Activated naive CD8-positive, alpha-beta T cell treated with anti-CD3 and anti-CD28 coated beads for 36 hours (primary cell): Measurements from ENCODE around the gene FNTB. TPM values are rescaled to one million over a fixed set of nuclear protein-coding genes. Genes with fewer than 3 reads are reported as not detected.
"Not testable (repeated sequence)": the region's sequence is repeated elsewhere in the genome, so short reads cannot be mapped to it uniquely, and the experiment has no call there.

Source experiments
- DNase-seq: peaks from one replicate; pipeline ENCODE4 v3.0.0; 2021
- H3K27ac Mint-ChIP-seq: one replicate; pipeline ENCODE4 v1.8.0; 2022; ENCODE audit warnings: mild to moderate bottlenecking, moderate library complexity, mixed read lengths
- H3K27me3 Mint-ChIP-seq: one replicate; pipeline ENCODE4 v1.8.0; 2022; ENCODE audit warnings: mild to moderate bottlenecking, mixed read lengths
- H3K36me3 Mint-ChIP-seq: one replicate; pipeline ENCODE4 v1.8.0; 2021; ENCODE audit warnings: mild to moderate bottlenecking, mixed read lengths
- H3K4me1 Mint-ChIP-seq: one replicate; pipeline ENCODE4 v1.8.0; 2021; ENCODE audit warnings: mixed read lengths
- H3K4me3 Mint-ChIP-seq: one replicate; pipeline ENCODE4 v1.8.0; 2022; ENCODE audit warnings: mild to moderate bottlenecking, moderate library complexity, mixed read lengths
- H3K9me3 Mint-ChIP-seq: one replicate; pipeline ENCODE4 v1.8.0; 2022; ENCODE audit warnings: mixed read lengths
- total RNA-seq, 2 experiments: library from RNA; stranded (reverse); gene quantifications; one replicate each; pipeline ENCODE4 v1.2.3, GENCODE V29; 2021

The FNTB gene
- total RNA-seq, 2 experiments from 2014 or later = 14.0 to 14.3 TPM

DNA sequence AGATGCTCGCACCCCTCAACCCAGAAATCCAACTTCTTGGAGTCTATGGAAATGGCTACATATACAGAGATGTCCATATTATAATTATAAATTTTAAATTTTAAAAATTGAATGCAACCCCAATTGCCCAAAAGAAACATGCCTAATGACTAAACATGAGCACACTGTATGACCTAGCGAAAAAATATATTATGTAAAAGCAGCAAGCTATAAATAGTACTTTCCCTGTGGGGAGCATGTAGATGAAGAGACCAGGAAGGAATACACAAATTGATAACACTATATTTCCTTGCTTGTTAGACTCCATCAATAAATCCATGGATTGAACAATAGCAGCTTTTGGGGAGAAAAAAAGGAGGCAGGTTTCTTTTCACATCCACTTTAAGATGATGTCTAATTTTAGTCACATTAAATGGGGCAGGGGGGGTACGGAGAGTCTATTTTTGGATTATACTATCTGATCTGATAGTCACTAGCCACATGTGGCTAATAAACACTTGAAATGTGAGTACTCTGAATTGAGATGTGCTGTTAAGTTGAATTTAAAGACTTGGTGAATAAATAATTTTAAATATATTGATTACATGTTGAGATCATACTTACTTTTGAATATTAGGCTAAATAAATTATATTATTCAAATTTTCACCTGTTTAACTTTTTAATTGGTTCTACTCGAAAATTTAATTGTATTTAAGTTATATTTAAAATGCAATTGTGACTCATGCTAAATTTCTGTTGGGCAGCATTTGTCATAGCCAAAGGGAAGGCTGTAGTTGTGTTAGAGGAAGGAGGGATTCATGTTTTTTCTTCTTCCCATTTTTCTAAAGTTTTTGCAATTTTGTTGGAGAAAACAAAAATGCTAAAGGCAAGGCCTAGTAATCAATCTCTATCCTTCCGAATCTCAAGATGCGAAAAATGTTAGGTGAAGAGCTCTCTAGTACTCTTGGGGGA, 98.1 kb downstream of the FNTB start:
- no peak for DNase-seq
- peaks cover 59% of the 10 kb centered on the region for H3K4me1 Mint-ChIP-seq
- H3K9me3 Mint-ChIP-seq = peaks cover 21% of the 10 kb centered on the region
- H3K36me3 Mint-ChIP-seq = peaks cover 90% of the 10 kb centered on the region
- no peaks in the 10 kb centered on the region for H3K27me3 Mint-ChIP-seq
- no peak overlapping the region for H3K27ac Mint-ChIP-seq
- no peak overlapping the region for H3K4me3 Mint-ChIP-seq

DNA sequence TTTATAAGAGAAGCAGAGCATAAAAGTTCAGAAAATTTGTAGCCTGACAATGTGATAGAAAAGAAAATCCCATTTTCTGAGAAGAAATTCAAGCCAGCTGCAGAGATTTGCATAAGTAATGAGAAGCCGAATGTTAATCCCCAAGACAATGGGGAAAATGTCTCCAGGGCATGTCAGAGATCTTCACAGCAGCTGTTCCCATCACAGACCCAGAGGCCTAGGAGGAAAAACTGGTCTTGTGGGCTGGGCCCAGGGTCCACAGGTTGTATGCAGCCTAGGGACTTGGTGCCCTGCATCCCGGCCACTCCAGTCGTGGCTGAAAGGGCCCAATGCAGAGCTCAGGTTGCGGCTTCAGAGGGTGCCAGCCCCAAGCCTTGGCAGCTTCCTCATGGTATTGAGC, 100.0 kb downstream of the FNTB start:
- not testable (repeated sequence) for H3K4me3 Mint-ChIP-seq, DNase-seq, H3K27me3 Mint-ChIP-seq, H3K27ac Mint-ChIP-seq
- peaks cover 21% of the 10 kb centered on the region for H3K9me3 Mint-ChIP-seq
- peaks cover 48% of the 10 kb centered on the region for H3K4me1 Mint-ChIP-seq
- peaks cover 79% of the 10 kb centered on the region for H3K36me3 Mint-ChIP-seq

GRCh38 chr14:65087835-65088234, 101.1 kb downstream of the FNTB start:
- H3K27ac Mint-ChIP-seq = not testable (repeated sequence)
- H3K4me1 Mint-ChIP-seq = peaks cover 43% of the 10 kb centered on the region

GRCh38 chr14:65092349-65092748, 105.7 kb downstream of the FNTB start:
- peaks cover 57% of the 10 kb centered on the region for H3K4me1 Mint-ChIP-seq
- peaks cover 10% of the 10 kb centered on the region for H3K9me3 Mint-ChIP-seq
- no peak for DNase-seq
- H3K27ac Mint-ChIP-seq = no peak overlapping the region
- no peaks in the 10 kb centered on the region for H3K27me3 Mint-ChIP-seq
- peaks cover 53% of the 10 kb centered on the region for H3K36me3 Mint-ChIP-seq
- no peak overlapping the region for H3K4me3 Mint-ChIP-seq

More at GRCh38 chr14:65087835-65088234, 101.1 kb downstream of the FNTB start:
- peaks cover 21% of the 10 kb centered on the region for H3K9me3 Mint-ChIP-seq
- H3K4me3 Mint-ChIP-seq, DNase-seq, H3K27me3 Mint-ChIP-seq: not testable (repeated sequence)
- H3K36me3 Mint-ChIP-seq = peaks cover 68% of the 10 kb centered on the region

DNA sequence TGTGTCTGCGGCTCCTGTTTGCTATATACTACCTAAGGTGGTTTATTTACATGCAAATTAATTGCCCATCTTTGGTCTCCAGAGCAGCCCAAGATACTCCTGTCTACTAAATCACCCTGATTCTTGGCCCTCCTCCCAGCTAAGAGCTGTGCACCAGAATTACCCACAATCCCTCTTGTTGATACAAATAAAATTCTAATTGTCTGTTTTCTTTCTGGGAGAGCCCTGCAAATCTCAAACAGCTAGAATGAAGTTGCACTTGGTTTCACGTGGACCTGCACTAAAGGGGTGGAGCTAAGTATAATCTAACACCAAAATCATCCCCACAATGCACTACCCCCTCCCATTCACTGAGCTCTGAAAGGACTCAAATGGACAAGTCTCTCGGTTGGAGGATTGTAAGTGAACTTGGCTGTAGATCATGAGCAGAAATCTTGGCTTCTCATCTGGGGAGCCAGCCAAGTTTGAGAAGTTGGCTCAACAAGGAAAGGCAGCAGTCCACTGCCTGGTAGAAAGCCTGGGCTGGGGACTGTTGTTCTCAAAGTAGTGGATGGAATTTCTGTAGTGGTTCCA, 109.0 kb downstream of the FNTB start:
- H3K27me3 Mint-ChIP-seq = no peaks in the 10 kb centered on the region

DNA sequence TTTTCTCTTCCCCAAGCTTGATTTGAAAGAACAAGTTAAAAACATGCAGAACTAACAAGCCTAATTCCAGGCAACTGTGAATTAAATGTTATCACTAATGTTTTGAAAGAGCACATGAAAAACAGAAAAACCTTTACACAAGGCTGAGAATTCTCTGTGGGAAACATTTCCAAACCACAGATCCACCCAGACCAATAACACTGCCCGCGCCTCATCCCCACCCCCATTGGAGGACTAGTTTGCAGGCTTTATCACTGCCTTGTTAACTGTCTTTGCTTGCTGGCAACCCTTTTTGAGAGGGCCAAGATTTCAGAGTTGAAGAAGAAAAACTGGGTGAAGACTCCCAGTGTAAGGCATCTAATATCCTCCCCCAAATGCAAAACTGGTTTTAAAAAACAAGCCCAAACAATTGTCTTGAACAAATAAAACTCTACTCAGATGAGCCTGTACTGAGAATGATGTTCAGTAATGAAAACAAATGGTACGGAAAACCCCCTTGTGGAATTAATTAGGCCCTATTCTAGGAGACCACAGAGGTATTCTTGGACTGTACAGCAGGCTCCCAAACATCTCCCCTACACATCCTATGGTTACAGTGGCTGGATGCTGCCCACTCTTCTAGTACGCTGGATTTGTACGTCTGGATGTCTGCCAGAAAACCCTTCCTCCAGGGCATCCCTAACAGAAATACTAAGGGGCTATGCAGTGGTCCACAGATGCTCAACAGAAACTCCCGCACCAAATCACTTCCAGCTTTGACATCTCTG, 109.8 kb downstream of the FNTB start:
- Mint-ChIP-seq H3K27ac (peak overlapping the region; percentile 68), H3K27me3 (no peaks in the 10 kb centered on the region), H3K36me3 (peaks cover 47% of the 10 kb centered on the region), H3K4me3 (peak overlapping the region; percentile 38), H3K9me3 (no peaks in the 10 kb centered on the region), H3K4me1 (peaks cover 73% of the 10 kb centered on the region)
- no peak for DNase-seq

More for the DNA sequence above, 109.0 kb downstream of the FNTB start:
- H3K36me3 Mint-ChIP-seq = peaks cover 50% of the 10 kb centered on the region
- H3K27ac Mint-ChIP-seq = peak overlapping the region; percentile 68
- no peak for DNase-seq
- H3K9me3 Mint-ChIP-seq = no peaks in the 10 kb centered on the region
- H3K4me3 Mint-ChIP-seq = no peak overlapping the region
- H3K4me1 Mint-ChIP-seq = peaks cover 76% of the 10 kb centered on the region

DNA sequence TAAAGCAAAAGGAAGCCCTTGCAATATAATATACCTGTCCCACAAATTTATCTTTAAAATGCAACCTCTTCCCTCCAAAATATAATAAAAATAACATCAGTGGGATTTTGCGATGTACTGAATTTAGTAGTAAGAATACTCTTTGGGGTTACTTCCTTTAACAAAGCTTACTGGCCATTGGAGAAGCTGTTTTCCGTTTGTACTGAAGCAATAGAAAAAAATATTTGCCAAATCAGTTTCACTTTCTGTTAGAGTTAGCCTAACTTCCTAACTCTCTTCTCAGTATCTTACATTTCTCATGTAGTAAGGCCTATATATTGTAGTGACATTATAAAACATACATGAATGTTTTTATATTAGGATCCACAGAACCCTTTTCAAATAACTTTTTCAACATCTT, 111.9 kb downstream of the FNTB start:
- Mint-ChIP-seq H3K9me3 (no peaks in the 10 kb centered on the region), H3K4me3 (peak overlapping the region; percentile 73), H3K36me3 (peaks cover 39% of the 10 kb centered on the region), H3K4me1 (peaks cover 67% of the 10 kb centered on the region), H3K27me3 (no peaks in the 10 kb centered on the region), H3K27ac (peak overlapping the region; percentile 84)
- no peak for DNase-seq

- Mint-ChIP-seq H3K9me3 (no peaks in the 10 kb centered on the region), H3K36me3 (peaks cover 32% of the 10 kb centered on the region), H3K4me1 (peaks cover 45% of the 10 kb centered on the region), H3K27ac (peak overlapping the region; percentile 92), H3K27me3 (peaks cover 4% of the 10 kb centered on the region), H3K4me3 (peak overlapping the region; percentile 99)
- DNase-seq = no peak
These were observed 114.3 kb downstream of the FNTB start for GRCh38 chr14:65100922-65101541.

- peak overlapping the region; percentile 99 for H3K4me3 Mint-ChIP-seq
- H3K27me3 Mint-ChIP-seq = peaks cover 6% of the 10 kb centered on the region
- H3K4me1 Mint-ChIP-seq = peaks cover 37% of the 10 kb centered on the region
- H3K27ac Mint-ChIP-seq = peak overlapping the region; percentile 99
- peaks cover 25% of the 10 kb centered on the region for H3K36me3 Mint-ChIP-seq
- peak; percentile 37 for DNase-seq
- H3K9me3 Mint-ChIP-seq = no peaks in the 10 kb centered on the region
These were observed 115.1 kb downstream of the FNTB start for GRCh38 chr14:65101631-65102440.

- peaks cover 23% of the 10 kb centered on the region for H3K36me3 Mint-ChIP-seq
- peak within 1 kb of the TSS; percentile 99 for H3K27ac Mint-ChIP-seq
- H3K27me3 Mint-ChIP-seq = peaks cover 6% of the 10 kb centered on the region
- DNase-seq = peak; percentile 98
- no peaks in the 10 kb centered on the region for H3K9me3 Mint-ChIP-seq
- H3K4me3 Mint-ChIP-seq = peak within 1 kb of the TSS; percentile 99
- peaks cover 29% of the 10 kb centered on the region for H3K4me1 Mint-ChIP-seq
These were observed 115.9 kb downstream of the FNTB start, which contains the start of gene MAX for GRCh38 chr14:65102441-65103149. MAX (minus strand) TSS chr14:65102517; CDS start chr14:65102339, 178 bp downstream.

DNA sequence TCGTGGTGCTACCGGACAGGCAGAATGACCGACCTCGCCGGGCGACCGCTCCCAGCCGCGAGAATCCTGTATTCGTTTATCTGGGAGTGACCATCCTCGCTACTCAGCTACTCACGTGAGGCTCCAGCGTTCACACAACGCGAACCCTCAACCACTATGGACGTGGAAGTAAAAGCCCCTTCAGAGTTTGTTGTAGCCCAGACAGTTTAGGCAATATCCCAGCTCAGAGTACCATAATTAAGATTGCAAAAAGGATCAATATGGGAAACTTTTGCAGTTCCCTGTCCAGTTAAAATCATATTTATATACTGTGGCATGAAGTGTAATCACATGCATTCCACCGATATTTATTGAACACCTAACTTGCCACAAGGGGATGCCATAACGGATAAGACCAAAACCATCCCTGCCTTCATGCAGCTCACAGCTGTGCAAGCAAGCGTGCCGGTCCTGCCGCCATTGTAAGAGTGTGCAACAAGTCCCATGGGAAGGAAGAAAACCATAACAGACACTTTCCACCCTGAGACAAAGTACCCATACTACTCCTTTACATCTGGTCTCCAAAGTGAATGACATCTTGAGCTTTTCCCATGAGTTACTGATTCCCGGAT, 116.6 kb downstream of the FNTB start:
- Mint-ChIP-seq H3K4me1 (peaks cover 24% of the 10 kb centered on the region), H3K27me3 (peaks cover 6% of the 10 kb centered on the region), H3K27ac (peak overlapping the region; percentile 63), H3K4me3 (peak overlapping the region; percentile 99), H3K9me3 (no peaks in the 10 kb centered on the region), H3K36me3 (peaks cover 17% of the 10 kb centered on the region)
- no peak for DNase-seq

- H3K27ac Mint-ChIP-seq = no peak overlapping the region
- H3K27me3 Mint-ChIP-seq = peaks cover 6% of the 10 kb centered on the region
- no peak overlapping the region for H3K4me3 Mint-ChIP-seq
- no peak for DNase-seq
- no peaks in the 10 kb centered on the region for H3K9me3 Mint-ChIP-seq
- H3K36me3 Mint-ChIP-seq = peaks cover 8% of the 10 kb centered on the region
- H3K4me1 Mint-ChIP-seq = peaks cover 12% of the 10 kb centered on the region
These were observed 118.1 kb downstream of the FNTB start for GRCh38 chr14:65104791-65105190.

DNA sequence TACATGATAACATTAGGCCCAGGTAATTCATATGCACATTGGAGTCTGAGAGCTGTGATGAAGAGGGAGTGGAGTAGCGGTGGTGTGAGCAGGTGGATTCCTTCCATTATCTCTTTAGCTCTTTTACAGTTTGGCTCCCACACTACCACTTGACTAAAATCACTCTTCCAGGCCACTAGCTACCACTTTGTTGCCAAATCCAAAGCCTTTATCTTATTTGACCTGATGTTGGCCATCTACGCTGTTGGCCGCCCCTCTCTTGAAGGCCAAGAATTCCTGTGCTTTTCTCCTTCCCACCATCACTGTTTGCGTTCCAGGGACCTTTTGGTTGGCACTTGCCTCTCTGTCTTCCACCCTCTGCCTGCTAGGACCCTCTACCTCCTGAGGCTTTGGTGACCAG, 119.6 kb downstream of the FNTB start:
- H3K4me1 Mint-ChIP-seq = peaks cover 4% of the 10 kb centered on the region
- H3K27me3 Mint-ChIP-seq = peaks cover 6% of the 10 kb centered on the region
- no peak for DNase-seq
- H3K9me3 Mint-ChIP-seq = no peaks in the 10 kb centered on the region
- H3K4me3 Mint-ChIP-seq = no peak overlapping the region
- H3K27ac Mint-ChIP-seq = no peak overlapping the region
- no peaks in the 10 kb centered on the region for H3K36me3 Mint-ChIP-seq
